MCF 10A (cell line): ENCODE data around the gene SHISA9. TPM values are rescaled to one million over a fixed set of nuclear protein-coding genes. Genes with fewer than 3 reads are reported as not detected.

Source experiments
- BruUV-seq: library from RNA; stranded (reverse); fragments of 400-500 nt; replicated peaks from 2 replicates; lab custom pipeline; 2021; lab: Mats Ljungman, UMichigan
- CTCF ChIA-PET: fragments of 300-600 bp; sonication (Branson Sonifier 250); formaldehyde crosslinking; extraction: SDS; loops from one replicate; lab custom pipeline; 2021; ENCODE audit warnings: antibody characterized with exemption, inconsistent platforms; lab: Yijun Ruan, JAX
- POLR2A ChIA-PET: fragments of 300-600, 350-650 bp; sonication (Branson Sonifier 250); formaldehyde crosslinking; extraction: SDS; loops from one replicate; lab custom pipeline; 2020; ENCODE audit warnings: antibody characterized with exemption, inconsistent platforms; lab: Yijun Ruan, JAX
- DNase-seq: peaks from one replicate; pipeline ENCODE4 v3.0.0-alpha.2; 2018; ENCODE audit not compliant: unreplicated experiment
- H3K27ac Mint-ChIP-seq: one replicate; pipeline ENCODE4 v1.8.0; 2022; ENCODE audit warnings: mild to moderate bottlenecking, low read depth, mixed read lengths; ENCODE audit not compliant: unreplicated experiment
- H3K27me3 Mint-ChIP-seq: one replicate; pipeline ENCODE4 v1.8.0; 2022; ENCODE audit warnings: mixed read lengths; ENCODE audit not compliant: insufficient read depth, unreplicated experiment
- H3K36me3 Mint-ChIP-seq: one replicate; pipeline ENCODE4 v1.8.0; 2022; ENCODE audit warnings: mild to moderate bottlenecking, moderate library complexity, mixed read lengths; ENCODE audit not compliant: insufficient read depth, unreplicated experiment
- H3K4me1 Mint-ChIP-seq: one replicate; pipeline ENCODE4 v1.8.0; 2022; ENCODE audit warnings: mixed read lengths; ENCODE audit not compliant: insufficient read depth, unreplicated experiment
- H3K4me3 Mint-ChIP-seq: one replicate; pipeline ENCODE4 v1.8.0; 2022; ENCODE audit warnings: mild to moderate bottlenecking, moderate library complexity, mixed read lengths; ENCODE audit not compliant: unreplicated experiment
- H3K9me3 Mint-ChIP-seq: one replicate; pipeline ENCODE4 v1.8.0; 2022; ENCODE audit warnings: mixed read lengths; ENCODE audit not compliant: unreplicated experiment
- CTCF ChIP-seq: fragments of 200-600 bp; IDR thresholded peaks from one replicate; pipeline ENCODE4 v1.8.0; 2022; ENCODE audit warnings: antibody characterized with exemption, mild to moderate bottlenecking; ENCODE audit not compliant: unreplicated experiment
- intact Hi-C: fragments of 100-400 bp; cut with micrococcal nuclease; formaldehyde crosslinking; loops from 2 replicates; pipeline ENCODE4 v1.14.1; 2022
- total RNA-seq: library from RNA; stranded (reverse); gene quantifications from 2 replicates; pipeline ENCODE4 v1.2.3, GENCODE V29; 2022

The SHISA9 gene
- total RNA-seq, 1 experiment from 2014 or later, result 8.0 TPM

GRCh38 chr16:13042291-13042685 lies 140.9 kb downstream of the SHISA9 start:
- H3K36me3 Mint-ChIP-seq, result no peaks in the 10 kb centered on the region
- TF ChIP-seq CTCF, result no peak
- ChIA-PET POLR2A (no interaction called here), CTCF (no interaction called here)
- H3K4me3 Mint-ChIP-seq, result no peak overlapping the region
- peaks cover 24% of the 10 kb centered on the region for H3K9me3 Mint-ChIP-seq
- H3K27me3 Mint-ChIP-seq, result no peaks in the 10 kb centered on the region
- BruUV-seq, result no TSS peak
- no peak for DNase-seq
- no peaks in the 10 kb centered on the region for H3K4me1 Mint-ChIP-seq
- H3K27ac Mint-ChIP-seq, result no peak overlapping the region
- intact Hi-C loops, result no loop called here

GRCh38 chr16:13046061-13046821 lies 144.8 kb downstream of the SHISA9 start:
- CTCF ChIA-PET, result no interaction called here
- POLR2A ChIA-PET, result no interaction called here
- intact Hi-C loops, result no loop called here

GRCh38 chr16:13047276-13047675 lies 145.9 kb downstream of the SHISA9 start:
- H3K9me3 Mint-ChIP-seq, result peaks cover 7% of the 10 kb centered on the region
- ChIA-PET POLR2A (no interaction called here), CTCF (no interaction called here)
- DNase-seq, result no peak
- no peak for TF ChIP-seq CTCF
- no TSS peak for BruUV-seq
- no peak overlapping the region for H3K27ac Mint-ChIP-seq
- H3K4me1 Mint-ChIP-seq, result no peaks in the 10 kb centered on the region
- H3K36me3 Mint-ChIP-seq, result no peaks in the 10 kb centered on the region
- H3K4me3 Mint-ChIP-seq, result no peak overlapping the region
- H3K27me3 Mint-ChIP-seq, result no peaks in the 10 kb centered on the region
- intact Hi-C loops, result no loop called here

More at GRCh38 chr16:13046061-13046821, 144.8 kb downstream of the SHISA9 start:
- Mint-ChIP-seq H3K27me3 (no peaks in the 10 kb centered on the region), H3K4me3 (no peak overlapping the region), H3K36me3 (no peaks in the 10 kb centered on the region), H3K9me3 (peaks cover 7% of the 10 kb centered on the region), H3K4me1 (no peaks in the 10 kb centered on the region), H3K27ac (no peak overlapping the region)
- no peak for DNase-seq
- TF ChIP-seq CTCF, result no peak
- BruUV-seq, result no TSS peak

- ChIA-PET POLR2A (no interaction called here), CTCF (no interaction called here)
- H3K27ac Mint-ChIP-seq, result no peak overlapping the region
- H3K9me3 Mint-ChIP-seq, result peaks cover 7% of the 10 kb centered on the region
- H3K4me3 Mint-ChIP-seq, result no peak overlapping the region
- intact Hi-C loops, result no loop called here
- BruUV-seq, result no TSS peak
- no peak for DNase-seq
- no peak for TF ChIP-seq CTCF
- no peaks in the 10 kb centered on the region for H3K36me3 Mint-ChIP-seq
- no peaks in the 10 kb centered on the region for H3K4me1 Mint-ChIP-seq
- no peaks in the 10 kb centered on the region for H3K27me3 Mint-ChIP-seq
Measured at GRCh38 chr16:13049688-13050087, 148.3 kb downstream of the SHISA9 start.
